ENCODE results near the gene CPTP.

DNA sequence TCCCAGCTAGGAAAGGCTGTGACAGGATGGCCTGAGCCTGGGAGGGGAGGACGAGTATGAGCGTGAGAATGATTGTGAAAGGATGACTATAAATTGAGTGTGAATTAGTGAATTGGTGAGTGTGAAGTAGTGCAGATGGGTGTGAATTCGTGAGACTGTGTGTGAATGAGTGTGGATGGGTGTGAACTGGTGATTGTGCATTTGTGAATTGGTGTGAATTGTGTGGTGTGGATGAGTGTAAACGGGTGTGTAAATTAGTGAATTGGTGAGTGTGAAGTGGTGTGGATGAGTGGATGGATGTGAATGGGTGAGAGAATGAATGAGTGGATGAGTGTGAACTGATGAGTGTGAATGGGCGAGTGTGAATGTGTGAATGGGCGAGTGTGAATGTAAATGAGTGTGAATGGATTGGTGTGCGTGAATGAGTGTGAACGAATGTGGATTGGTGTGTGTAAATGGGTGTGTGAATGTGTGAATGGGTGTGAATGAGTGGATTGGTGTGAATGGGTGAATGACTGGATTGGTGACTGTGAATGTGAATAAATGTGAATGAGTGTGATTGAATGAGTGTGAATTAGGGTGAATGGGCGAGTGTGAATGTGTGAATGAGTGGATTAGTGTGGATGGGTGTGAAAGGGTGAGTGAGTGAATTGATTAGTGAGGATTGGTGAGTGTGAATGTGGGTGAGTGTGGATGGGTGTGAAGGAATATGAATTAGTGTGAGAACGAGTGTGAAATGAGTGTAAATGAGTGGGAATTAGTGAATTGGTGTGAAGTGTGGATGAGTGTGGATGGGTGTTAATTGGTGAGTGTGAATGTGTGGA lies 41.5 kb downstream of the CPTP start:
- TF ChIP-seq SREBF2 (IDR thresholded peaks at IDR 0.05; ENCODE audit: low read length) (no peak), NFYB (IDR thresholded peaks at IDR 0.05; ENCODE audit: insufficient read depth, low read depth, low read length) (no peak), HDGF (IDR thresholded peaks at IDR 0.05) (no peak)
- TF ChIP-seq, protein P1, sequence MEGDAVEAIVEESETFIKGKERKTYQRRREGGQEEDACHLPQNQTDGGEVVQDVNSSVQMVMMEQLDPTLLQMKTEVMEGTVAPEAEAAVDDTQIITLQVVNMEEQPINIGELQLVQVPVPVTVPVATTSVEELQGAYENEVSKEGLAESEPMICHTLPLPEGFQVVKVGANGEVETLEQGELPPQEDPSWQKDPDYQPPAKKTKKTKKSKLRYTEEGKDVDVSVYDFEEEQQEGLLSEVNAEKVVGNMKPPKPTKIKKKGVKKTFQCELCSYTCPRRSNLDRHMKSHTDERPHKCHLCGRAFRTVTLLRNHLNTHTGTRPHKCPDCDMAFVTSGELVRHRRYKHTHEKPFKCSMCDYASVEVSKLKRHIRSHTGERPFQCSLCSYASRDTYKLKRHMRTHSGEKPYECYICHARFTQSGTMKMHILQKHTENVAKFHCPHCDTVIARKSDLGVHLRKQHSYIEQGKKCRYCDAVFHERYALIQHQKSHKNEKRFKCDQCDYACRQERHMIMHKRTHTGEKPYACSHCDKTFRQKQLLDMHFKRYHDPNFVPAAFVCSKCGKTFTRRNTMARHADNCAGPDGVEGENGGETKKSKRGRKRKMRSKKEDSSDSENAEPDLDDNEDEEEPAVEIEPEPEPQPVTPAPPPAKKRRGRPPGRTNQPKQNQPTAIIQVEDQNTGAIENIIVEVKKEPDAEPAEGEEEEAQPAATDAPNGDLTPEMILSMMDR (IDR thresholded peaks at IDR 0.05 in 2 of 3, conservative IDR thresholded peaks at IDR 0.05 in 1 of 3; ENCODE audit: control insufficient read depth in 2 of 3, extremely low read depth in 1 of 3, insufficient read depth in 1 of 3, low read depth in 3 of 3, low read length in 3 of 3), result no peak

Data from GM12878 (cell line).